ENCODE measurements around the gene ELOVL6. TPM values are rescaled to one million over a fixed set of nuclear protein-coding genes. Genes with fewer than 3 reads are reported as not detected.

ELOVL6 gene
- polyA plus RNA-seq, 1 donor, result 14.1 TPM

DNA sequence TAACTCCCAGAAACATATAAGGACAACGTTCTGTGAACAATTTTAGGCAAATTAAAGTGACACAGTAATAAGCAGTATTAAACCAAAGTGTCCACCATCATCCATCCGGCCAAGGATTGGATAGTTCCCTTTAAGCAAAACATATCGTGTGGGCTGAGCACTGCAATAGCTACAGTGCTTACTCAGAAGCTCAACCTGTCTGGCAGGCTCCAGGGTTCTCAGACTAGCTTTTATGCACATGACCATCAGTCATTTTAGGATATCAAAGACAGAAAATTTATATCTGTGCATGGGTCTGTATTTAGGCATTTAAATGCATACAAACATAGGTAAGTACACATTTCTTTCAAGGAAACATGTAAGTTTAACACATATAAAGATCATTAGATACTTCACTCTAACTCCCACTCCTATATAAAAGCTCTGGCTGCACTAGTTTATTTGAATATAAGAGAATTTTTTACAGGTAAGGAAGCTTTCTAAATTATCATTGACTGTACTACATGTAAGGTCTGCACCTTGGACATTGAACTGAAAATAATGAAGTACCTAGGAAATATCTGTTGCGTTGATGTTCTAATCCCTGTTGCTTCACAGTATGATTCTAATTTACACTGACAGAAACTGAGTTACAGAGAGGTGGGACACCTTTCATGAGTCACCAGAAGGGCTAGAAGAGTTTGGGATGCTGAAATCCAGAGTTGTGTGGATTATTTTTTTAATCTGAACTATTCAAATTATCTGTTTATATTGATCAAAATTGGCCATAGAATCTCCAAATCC is 67.6 kb downstream of the ELOVL6 start:
- no peaks in the 10 kb centered on the region for H3K9me3 ChIP-seq (ENCODE audit: control insufficient read depth, low read depth, low read length)
- H3K27me3 ChIP-seq (ENCODE audit: control insufficient read depth, insufficient read depth, low read length), result no peaks in the 10 kb centered on the region
- no peaks in the 10 kb centered on the region for H3K36me3 ChIP-seq (ENCODE audit: control insufficient read depth, insufficient read depth, low read length)
- DNase-seq, result peak in 1 of 2 donors; percentile 65
- no CpG with 5 or more reads among the region's 4 CpGs for WGBS (ENCODE audit: insufficient coverage, low lambda C conversion rate)
- no peak overlapping the region for H3K4me3 ChIP-seq (ENCODE audit: low read length)
- H3K4me1 ChIP-seq (ENCODE audit: control insufficient read depth, insufficient read depth, low read length), result peaks cover 45% of the 10 kb centered on the region
- H3K27ac ChIP-seq (ENCODE audit: low read length), result peak overlapping the region; percentile 30

DNA sequence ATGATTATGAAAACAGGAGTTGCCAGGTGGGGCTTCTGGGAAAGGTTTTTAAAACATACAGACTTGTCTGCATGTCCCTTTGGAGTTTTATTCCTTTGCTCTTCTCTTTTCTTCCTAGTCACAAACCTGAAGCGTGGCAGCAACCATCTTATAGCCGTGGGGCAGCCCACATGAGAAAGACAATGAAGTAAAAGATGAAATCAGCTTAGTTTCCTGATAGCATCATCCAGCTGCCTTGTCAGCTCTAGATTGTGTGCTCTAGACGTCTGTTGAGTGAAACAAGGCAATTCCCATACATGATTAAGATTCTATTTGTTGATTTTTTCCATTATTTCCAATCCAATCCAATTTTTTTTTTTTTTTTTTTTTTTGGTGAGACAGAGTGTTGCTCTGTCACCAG is 68.9 kb downstream of the ELOVL6 start:
- Histone ChIP-seq H3K4me3 (ENCODE audit: low read length) (no peak overlapping the region), H3K4me1 (ENCODE audit: control insufficient read depth, insufficient read depth, low read length) (peaks cover 35% of the 10 kb centered on the region), H3K36me3 (ENCODE audit: control insufficient read depth, insufficient read depth, low read length) (no peaks in the 10 kb centered on the region), H3K27ac (ENCODE audit: low read length) (no peak overlapping the region), H3K9me3 (ENCODE audit: control insufficient read depth, low read depth, low read length) (no peaks in the 10 kb centered on the region), H3K27me3 (ENCODE audit: control insufficient read depth, insufficient read depth, low read length) (no peaks in the 10 kb centered on the region)
- 60% methylated on average over 1 of the region's 3 CpGs for WGBS (ENCODE audit: insufficient coverage, low lambda C conversion rate)
- no peak for DNase-seq

- Histone ChIP-seq H3K36me3 (ENCODE audit: control insufficient read depth, insufficient read depth, low read length) (no peaks in the 10 kb centered on the region), H3K4me3 (ENCODE audit: low read length) (no peak overlapping the region), H3K4me1 (ENCODE audit: control insufficient read depth, insufficient read depth, low read length) (peaks cover 26% of the 10 kb centered on the region), H3K9me3 (ENCODE audit: control insufficient read depth, low read depth, low read length) (no peaks in the 10 kb centered on the region), H3K27ac (ENCODE audit: low read length) (no peak overlapping the region), H3K27me3 (ENCODE audit: control insufficient read depth, insufficient read depth, low read length) (no peaks in the 10 kb centered on the region)
- DNase-seq, result peak in 1 of 2 donors; percentile 56
- 42% methylated on average over 2 of the region's 6 CpGs for WGBS (ENCODE audit: insufficient coverage, low lambda C conversion rate)
Measured at GRCh38 chr4:110128472-110128919, 69.9 kb downstream of the ELOVL6 start.

DNA sequence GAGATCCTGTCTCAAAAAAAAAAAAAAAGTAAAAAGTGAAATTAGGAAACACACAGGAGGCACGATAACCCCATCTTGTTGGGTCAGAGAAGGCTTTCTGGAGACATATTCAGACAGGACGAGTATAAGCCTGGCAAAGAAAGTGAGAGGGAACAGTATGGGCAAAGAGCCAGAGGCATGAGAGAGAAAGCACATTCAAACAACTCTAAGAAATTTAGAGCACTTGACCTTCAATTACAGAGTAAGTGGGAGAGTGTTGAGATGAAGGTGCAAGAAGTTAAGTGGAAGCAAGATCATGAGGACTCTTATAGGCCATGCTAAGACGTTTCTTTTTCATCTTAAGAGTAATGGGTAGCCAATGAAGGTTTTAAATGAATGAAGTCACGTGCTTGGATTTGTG is 70.4 kb downstream of the ELOVL6 start:
- H3K4me1 ChIP-seq (ENCODE audit: control insufficient read depth, insufficient read depth, low read length), result peaks cover 26% of the 10 kb centered on the region
- H3K27ac ChIP-seq (ENCODE audit: low read length), result no peak overlapping the region
- no peaks in the 10 kb centered on the region for H3K27me3 ChIP-seq (ENCODE audit: control insufficient read depth, insufficient read depth, low read length)
- no peaks in the 10 kb centered on the region for H3K36me3 ChIP-seq (ENCODE audit: control insufficient read depth, insufficient read depth, low read length)
- no peak for DNase-seq
- 86% methylated on average over 2 of the region's 4 CpGs for WGBS (ENCODE audit: insufficient coverage, low lambda C conversion rate)
- H3K9me3 ChIP-seq (ENCODE audit: control insufficient read depth, low read depth, low read length), result no peaks in the 10 kb centered on the region
- no peak overlapping the region for H3K4me3 ChIP-seq (ENCODE audit: low read length)

GRCh38 chr4:110124711-110125110 is 73.7 kb downstream of the ELOVL6 start:
- no peaks in the 10 kb centered on the region for H3K36me3 ChIP-seq (ENCODE audit: control insufficient read depth, insufficient read depth, low read length)
- DNase-seq, result no peak
- no peaks in the 10 kb centered on the region for H3K9me3 ChIP-seq (ENCODE audit: control insufficient read depth, low read depth, low read length)
- no peaks in the 10 kb centered on the region for H3K27me3 ChIP-seq (ENCODE audit: control insufficient read depth, insufficient read depth, low read length)
- no peak overlapping the region for H3K4me3 ChIP-seq (ENCODE audit: low read length)
- peaks cover 3% of the 10 kb centered on the region for H3K4me1 ChIP-seq (ENCODE audit: control insufficient read depth, insufficient read depth, low read length)
- no peak overlapping the region for H3K27ac ChIP-seq (ENCODE audit: low read length)

GRCh38 chr4:110122201-110122600 is 76.2 kb downstream of the ELOVL6 start:
- H3K27ac ChIP-seq (ENCODE audit: low read length), result no peak overlapping the region
- H3K9me3 ChIP-seq (ENCODE audit: control insufficient read depth, low read depth, low read length), result no peaks in the 10 kb centered on the region
- no peaks in the 10 kb centered on the region for H3K36me3 ChIP-seq (ENCODE audit: control insufficient read depth, insufficient read depth, low read length)
- no peak for DNase-seq
- H3K4me1 ChIP-seq (ENCODE audit: control insufficient read depth, insufficient read depth, low read length), result peaks cover 7% of the 10 kb centered on the region
- H3K4me3 ChIP-seq (ENCODE audit: low read length), result no peak overlapping the region
- H3K27me3 ChIP-seq (ENCODE audit: control insufficient read depth, insufficient read depth, low read length), result no peaks in the 10 kb centered on the region

DNA sequence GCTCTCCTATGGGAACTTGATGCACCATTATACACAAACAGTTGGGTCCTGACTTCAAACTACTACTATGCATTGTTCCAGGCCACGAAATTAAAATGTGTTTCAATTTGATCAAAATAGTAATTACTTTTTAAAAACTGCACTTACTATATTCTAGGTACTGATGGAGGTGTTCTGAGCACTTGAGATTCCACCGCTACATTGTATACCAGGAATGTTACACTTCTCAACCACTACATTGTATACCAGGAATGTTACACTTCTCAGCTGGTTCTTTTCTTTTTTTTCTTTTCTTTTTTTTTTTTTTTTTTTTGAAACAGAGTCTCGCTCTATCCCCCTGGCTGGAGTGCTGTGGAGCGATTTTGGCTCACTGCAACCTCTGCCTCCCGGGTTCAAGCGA is 77.9 kb downstream of the ELOVL6 start:
- Histone ChIP-seq H3K4me1 (ENCODE audit: control insufficient read depth, insufficient read depth, low read length) (peaks cover 7% of the 10 kb centered on the region), H3K27me3 (ENCODE audit: control insufficient read depth, insufficient read depth, low read length) (no peaks in the 10 kb centered on the region), H3K36me3 (ENCODE audit: control insufficient read depth, insufficient read depth, low read length) (no peaks in the 10 kb centered on the region), H3K9me3 (ENCODE audit: control insufficient read depth, low read depth, low read length) (no peaks in the 10 kb centered on the region), H3K4me3 (ENCODE audit: low read length) (no peak overlapping the region), H3K27ac (ENCODE audit: low read length) (no peak overlapping the region)
- 100% methylated on average over 1 of the region's 6 CpGs for WGBS (ENCODE audit: insufficient coverage, low lambda C conversion rate)
- no peak for DNase-seq

DNA sequence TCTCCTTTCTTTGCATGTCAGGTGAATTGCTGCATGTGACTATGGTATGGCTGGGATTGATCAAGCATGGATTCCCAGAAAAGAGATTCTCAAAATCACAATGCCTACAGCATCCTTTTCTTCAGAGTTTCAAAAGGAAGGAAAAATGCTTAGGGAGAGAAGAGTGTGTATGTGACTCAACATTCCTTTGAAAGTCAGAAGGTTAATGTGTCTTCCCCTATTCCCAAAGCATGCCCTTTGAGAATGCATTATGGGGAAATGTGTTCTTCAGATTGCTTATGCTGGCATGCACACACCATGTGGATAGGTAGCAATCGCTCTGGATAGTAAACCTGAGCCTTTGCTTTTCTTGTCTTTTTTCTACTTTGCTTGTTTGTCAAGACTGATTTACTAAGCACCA is 78.5 kb downstream of the ELOVL6 start:
- H3K36me3 ChIP-seq (ENCODE audit: control insufficient read depth, insufficient read depth, low read length), result no peaks in the 10 kb centered on the region
- no peaks in the 10 kb centered on the region for H3K9me3 ChIP-seq (ENCODE audit: control insufficient read depth, low read depth, low read length)
- DNase-seq, result peak in 1 of 2 donors; percentile 44
- peak overlapping the region; percentile 36 for H3K27ac ChIP-seq (ENCODE audit: low read length)
- H3K4me1 ChIP-seq (ENCODE audit: control insufficient read depth, insufficient read depth, low read length), result peaks cover 7% of the 10 kb centered on the region
- H3K4me3 ChIP-seq (ENCODE audit: low read length), result no peak overlapping the region
- no CpG with 5 or more reads among the region's 1 CpG for WGBS (ENCODE audit: insufficient coverage, low lambda C conversion rate)
- no peaks in the 10 kb centered on the region for H3K27me3 ChIP-seq (ENCODE audit: control insufficient read depth, insufficient read depth, low read length)

DNA sequence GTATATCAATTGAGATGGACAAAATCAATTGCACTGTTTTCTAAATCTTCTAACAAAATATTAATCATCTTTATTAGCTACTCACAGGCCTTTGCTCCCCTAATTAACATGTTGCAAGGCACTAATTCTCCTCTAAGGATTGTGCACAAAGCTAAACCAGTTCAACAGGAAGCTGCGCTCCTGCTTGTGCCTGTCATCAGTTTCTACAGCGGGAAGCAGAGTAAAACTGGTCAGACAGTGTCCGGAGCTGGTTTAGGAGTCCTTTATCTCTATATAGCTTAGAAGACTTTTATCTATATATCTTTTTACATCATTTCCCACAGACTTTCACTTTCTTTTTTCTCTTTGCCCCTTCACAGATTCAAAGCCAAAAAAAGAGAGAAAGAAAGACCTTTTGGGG is 79.1 kb downstream of the ELOVL6 start:
- no peak overlapping the region for H3K4me3 ChIP-seq (ENCODE audit: low read length)
- DNase-seq, result peak; percentile 75 to 89
- H3K27ac ChIP-seq (ENCODE audit: low read length), result peak overlapping the region; percentile 36
- no CpG with 5 or more reads among the region's 3 CpGs for WGBS (ENCODE audit: insufficient coverage, low lambda C conversion rate)
- no peaks in the 10 kb centered on the region for H3K9me3 ChIP-seq (ENCODE audit: control insufficient read depth, low read depth, low read length)
- H3K4me1 ChIP-seq (ENCODE audit: control insufficient read depth, insufficient read depth, low read length), result peaks cover 7% of the 10 kb centered on the region
- H3K36me3 ChIP-seq (ENCODE audit: control insufficient read depth, insufficient read depth, low read length), result no peaks in the 10 kb centered on the region
- H3K27me3 ChIP-seq (ENCODE audit: control insufficient read depth, insufficient read depth, low read length), result no peaks in the 10 kb centered on the region

DNA sequence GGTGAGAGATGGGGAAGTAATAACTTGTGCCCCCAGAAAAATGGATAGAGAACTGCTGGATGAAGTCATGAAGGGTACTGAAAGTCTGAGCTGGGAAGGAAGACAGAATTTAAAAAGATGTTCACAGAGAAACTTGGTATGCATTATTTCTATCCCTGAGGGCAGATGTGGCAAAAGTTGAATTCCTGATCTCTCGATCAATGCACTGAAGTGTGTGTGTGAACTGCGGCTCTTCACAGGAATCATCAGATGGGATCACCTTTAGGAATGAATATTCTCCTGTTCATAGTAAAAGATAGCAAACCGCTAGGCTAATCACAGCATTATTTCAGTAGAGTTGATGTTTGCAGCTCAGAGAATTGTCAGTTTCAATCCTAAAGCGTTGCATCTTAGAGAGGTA is 86.4 kb downstream of the ELOVL6 start:
- Histone ChIP-seq H3K4me3 (ENCODE audit: low read length) (no peak overlapping the region), H3K36me3 (ENCODE audit: control insufficient read depth, insufficient read depth, low read length) (no peaks in the 10 kb centered on the region), H3K27me3 (ENCODE audit: control insufficient read depth, insufficient read depth, low read length) (no peaks in the 10 kb centered on the region), H3K27ac (ENCODE audit: low read length) (no peak overlapping the region), H3K4me1 (ENCODE audit: control insufficient read depth, insufficient read depth, low read length) (no peaks in the 10 kb centered on the region), H3K9me3 (ENCODE audit: control insufficient read depth, low read depth, low read length) (no peaks in the 10 kb centered on the region)
- WGBS (ENCODE audit: insufficient coverage, low lambda C conversion rate), result 100% methylated on average over 1 of the region's 4 CpGs
- DNase-seq, result no peak

- 100% methylated on average over 2 of the region's 3 CpGs for WGBS (ENCODE audit: insufficient coverage, low lambda C conversion rate)
- no peak overlapping the region for H3K4me3 ChIP-seq (ENCODE audit: low read length)
- H3K36me3 ChIP-seq (ENCODE audit: control insufficient read depth, insufficient read depth, low read length), result no peaks in the 10 kb centered on the region
- H3K27me3 ChIP-seq (ENCODE audit: control insufficient read depth, insufficient read depth, low read length), result no peaks in the 10 kb centered on the region
- no peaks in the 10 kb centered on the region for H3K4me1 ChIP-seq (ENCODE audit: control insufficient read depth, insufficient read depth, low read length)
- no peak for DNase-seq
- no peak overlapping the region for H3K27ac ChIP-seq (ENCODE audit: low read length)
- H3K9me3 ChIP-seq (ENCODE audit: control insufficient read depth, low read depth, low read length), result no peaks in the 10 kb centered on the region
Measured at GRCh38 chr4:110109455-110109854, 89.0 kb downstream of the ELOVL6 start.

Measured in large intestine (tissue), 3 donors.